GM19238 (cell line): ENCODE results near the gene LRRC61.
"Not testable (repeated sequence)": the region's sequence is repeated elsewhere in the genome, so short reads cannot be mapped to it uniquely, and the experiment has no call there.

Source experiments
- DNase-seq: peaks from one replicate; pipeline ENCODE4 v3.0.0; 2011; ENCODE audit warnings: low spot score; ENCODE audit not compliant: insufficient read length

LRRC61 gene

GRCh38 chr7:150307904-150308303 lies 15.3 kb upstream of the LRRC61 start:
- no peak for DNase-seq

- DNase-seq: no peak
These were observed 14.6 kb upstream of the LRRC61 start for GRCh38 chr7:150308575-150308974.

GRCh38 chr7:150311146-150311545 lies 12.0 kb upstream of the LRRC61 start:
- DNase-seq: no peak

- no peak for DNase-seq
These were observed 11.4 kb upstream of the LRRC61 start for GRCh38 chr7:150311711-150312110.

- not testable (repeated sequence) for DNase-seq
These were observed 10.3 kb upstream of the LRRC61 start for GRCh38 chr7:150312649-150313366.

GRCh38 chr7:150313367-150313809 lies 9.8 kb upstream of the LRRC61 start:
- DNase-seq: no peak

- DNase-seq: no peak
These were observed 9.3 kb upstream of the LRRC61 start for GRCh38 chr7:150313870-150314269.

GRCh38 chr7:150314639-150315239 lies 8.4 kb upstream of the LRRC61 start:
- DNase-seq: no peak

GRCh38 chr7:150316987-150317386 lies 6.2 kb upstream of the LRRC61 start:
- not testable (repeated sequence) for DNase-seq

GRCh38 chr7:150317748-150318444 lies 5.3 kb upstream of the LRRC61 start:
- no peak for DNase-seq

- DNase-seq: no peak
These were observed 1.4 kb upstream of the LRRC61 start for GRCh38 chr7:150321788-150322113.

- DNase-seq: no peak
These were observed 882 bp upstream of the LRRC61 start for GRCh38 chr7:150322114-150322832.

GRCh38 chr7:150323682-150324372 lies 672 bp downstream of the LRRC61 start:
- no peak for DNase-seq

GRCh38 chr7:150324373-150324961 lies 1.3 kb downstream of the LRRC61 start:
- DNase-seq: no peak

GRCh38 chr7:150325110-150325611 lies 2.0 kb downstream of the LRRC61 start:
- DNase-seq: no peak

GRCh38 chr7:150325901-150326300 lies 2.7 kb downstream of the LRRC61 start:
- DNase-seq: no peak

- no peak for DNase-seq
These were observed 3.6 kb downstream of the LRRC61 start for GRCh38 chr7:150326657-150327268.

- DNase-seq: no peak
These were observed 4.2 kb downstream of the LRRC61 start for GRCh38 chr7:150327308-150327707.

GRCh38 chr7:150329331-150330120 lies 6.4 kb downstream of the LRRC61 start:
- DNase-seq: no peak
